ENCODE results near the gene BCAN. TPM values are rescaled to one million over a fixed set of nuclear protein-coding genes. Genes with fewer than 3 reads are reported as not detected.
A peak's percentile ranks its signal among the peaks of the same experiment; 100 is the strongest.

The BCAN gene, protein sequence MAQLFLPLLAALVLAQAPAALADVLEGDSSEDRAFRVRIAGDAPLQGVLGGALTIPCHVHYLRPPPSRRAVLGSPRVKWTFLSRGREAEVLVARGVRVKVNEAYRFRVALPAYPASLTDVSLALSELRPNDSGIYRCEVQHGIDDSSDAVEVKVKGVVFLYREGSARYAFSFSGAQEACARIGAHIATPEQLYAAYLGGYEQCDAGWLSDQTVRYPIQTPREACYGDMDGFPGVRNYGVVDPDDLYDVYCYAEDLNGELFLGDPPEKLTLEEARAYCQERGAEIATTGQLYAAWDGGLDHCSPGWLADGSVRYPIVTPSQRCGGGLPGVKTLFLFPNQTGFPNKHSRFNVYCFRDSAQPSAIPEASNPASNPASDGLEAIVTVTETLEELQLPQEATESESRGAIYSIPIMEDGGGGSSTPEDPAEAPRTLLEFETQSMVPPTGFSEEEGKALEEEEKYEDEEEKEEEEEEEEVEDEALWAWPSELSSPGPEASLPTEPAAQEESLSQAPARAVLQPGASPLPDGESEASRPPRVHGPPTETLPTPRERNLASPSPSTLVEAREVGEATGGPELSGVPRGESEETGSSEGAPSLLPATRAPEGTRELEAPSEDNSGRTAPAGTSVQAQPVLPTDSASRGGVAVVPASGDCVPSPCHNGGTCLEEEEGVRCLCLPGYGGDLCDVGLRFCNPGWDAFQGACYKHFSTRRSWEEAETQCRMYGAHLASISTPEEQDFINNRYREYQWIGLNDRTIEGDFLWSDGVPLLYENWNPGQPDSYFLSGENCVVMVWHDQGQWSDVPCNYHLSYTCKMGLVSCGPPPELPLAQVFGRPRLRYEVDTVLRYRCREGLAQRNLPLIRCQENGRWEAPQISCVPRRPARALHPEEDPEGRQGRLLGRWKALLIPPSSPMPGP
- 10 to 100 TPM; 21.9 to 50.1 (median 26.0) TPM for total RNA-seq

GRCh38 chr1:156641761-156642264 is at the start of gene BCAN:
Gene BCAN (plus strand): TSS chr1:156642117. CDS start chr1:156646055, 3,938 bp downstream.
- intact Hi-C loops (cut with DNase I; ENCODE audit: low total_unique reads), result no loop called here
- no peak within 1 kb of the TSS for H3K4me3 ChIP-seq (ENCODE audit: low read depth, poor library complexity, severe bottlenecking)
- no peak for DNase-seq (ENCODE audit: low spot score in 2 of 2)
- WGBS, 2 donors, result 0 to 1% methylated on average over 36 of the region's 46 CpGs
- TF ChIP-seq POLR2A (IDR thresholded peaks at IDR 0.05) (no peak), CTCF (IDR thresholded peaks at IDR 0.05) (no peak)

- intact Hi-C loops (cut with DNase I; ENCODE audit: low total_unique reads), result no loop called here
- no peak for TF ChIP-seq POLR2A (IDR thresholded peaks at IDR 0.05)
- no peak for TF ChIP-seq CTCF (IDR thresholded peaks at IDR 0.05)
- peak overlapping the region; percentile 63 for H3K4me3 ChIP-seq (ENCODE audit: low read depth, poor library complexity, severe bottlenecking)
- 37 to 56% methylated on average over 13 to 16 of the region's 16 CpGs for WGBS, 2 donors
- DNase-seq (ENCODE audit: low spot score in 2 of 2), result no peak
These were observed 49.6 kb upstream of the BCAN start for GRCh38 chr1:156592158-156592909.

DNA sequence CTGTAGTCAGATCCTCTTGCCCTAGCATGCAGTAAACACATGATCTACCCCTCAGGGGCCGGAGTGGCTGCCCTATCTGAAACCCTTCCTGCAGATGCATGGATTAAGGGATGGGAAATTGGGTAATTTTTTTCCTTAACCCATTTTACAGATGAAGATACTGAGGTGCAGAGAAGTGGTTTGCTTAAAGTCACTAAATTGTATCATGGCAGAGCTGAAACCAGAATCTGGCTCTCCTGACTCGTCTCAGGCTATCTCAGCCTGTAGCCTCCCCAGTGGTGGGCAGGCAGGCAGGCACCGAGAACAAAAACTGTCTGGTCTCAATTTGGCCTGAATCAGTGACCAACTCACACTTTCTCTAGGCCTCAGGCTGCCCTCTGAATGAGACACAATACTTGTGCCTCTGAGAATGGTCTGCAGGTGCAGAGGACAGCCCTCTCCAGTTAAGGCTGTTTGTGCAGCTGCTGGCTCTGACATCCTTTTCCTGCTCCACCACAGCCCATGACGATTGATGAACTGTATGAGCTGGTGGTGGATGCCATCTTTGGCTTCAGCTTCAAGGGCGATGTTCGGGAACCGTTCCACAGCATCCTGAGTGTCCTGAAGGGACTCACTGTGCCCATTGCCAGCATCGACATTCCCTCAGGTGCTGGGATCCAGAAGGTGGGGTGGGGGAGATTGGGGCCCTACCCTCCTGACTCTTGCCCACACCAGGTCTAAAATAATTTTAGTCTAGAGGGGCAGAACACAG is 48.8 kb upstream of the BCAN start:
- no peak for DNase-seq (ENCODE audit: low spot score in 2 of 2)
- 67 to 72% methylated on average over 8 of the region's 8 CpGs for WGBS, 2 donors
- no peak overlapping the region for H3K4me3 ChIP-seq (ENCODE audit: low read depth, poor library complexity, severe bottlenecking)
- TF ChIP-seq CTCF (IDR thresholded peaks at IDR 0.05), result no peak
- intact Hi-C loops (cut with DNase I; ENCODE audit: low total_unique reads), result no loop called here

DNA sequence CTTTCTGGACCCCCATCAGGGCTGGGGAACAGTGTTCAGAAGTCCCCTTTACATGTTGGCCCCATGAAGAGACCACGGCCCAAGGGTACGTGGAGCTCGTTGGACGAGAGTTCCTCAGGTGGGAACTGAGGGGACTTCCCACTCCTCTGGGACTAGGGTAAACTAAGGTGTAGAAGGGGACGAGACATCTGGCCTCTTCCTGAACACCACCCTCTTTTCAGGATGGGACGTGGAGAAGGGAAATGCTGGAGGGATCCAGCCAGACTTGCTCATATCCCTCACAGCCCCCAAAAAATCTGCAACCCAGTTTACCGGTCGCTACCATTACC is 48.3 kb upstream of the BCAN start:
- no peak overlapping the region for H3K4me3 ChIP-seq (ENCODE audit: low read depth, poor library complexity, severe bottlenecking)
- WGBS, 2 donors, result 82 to 87% methylated on average over 8 of the region's 8 CpGs
- TF ChIP-seq CTCF (IDR thresholded peaks at IDR 0.05), result no peak
- no peak for TF ChIP-seq POLR2A (IDR thresholded peaks at IDR 0.05)
- intact Hi-C loops (cut with DNase I; ENCODE audit: low total_unique reads), result no loop called here
- no peak for DNase-seq (ENCODE audit: low spot score in 2 of 2)

GRCh38 chr1:156594190-156594589 is 47.7 kb upstream of the BCAN start:
- H3K4me3 ChIP-seq (ENCODE audit: low read depth, poor library complexity, severe bottlenecking), result no peak overlapping the region
- 62 to 70% methylated on average over 3 of the region's 3 CpGs for WGBS, 2 donors
- intact Hi-C loops (cut with DNase I; ENCODE audit: low total_unique reads), result no loop called here
- no peak for TF ChIP-seq POLR2A (IDR thresholded peaks at IDR 0.05)
- TF ChIP-seq CTCF (IDR thresholded peaks at IDR 0.05), result no peak
- no peak for DNase-seq (ENCODE audit: low spot score in 2 of 2)

All from lower leg skin (tissue), 4 donors.